ENCODE measurements around the gene B4GALT6.

Gene B4GALT6

DNA sequence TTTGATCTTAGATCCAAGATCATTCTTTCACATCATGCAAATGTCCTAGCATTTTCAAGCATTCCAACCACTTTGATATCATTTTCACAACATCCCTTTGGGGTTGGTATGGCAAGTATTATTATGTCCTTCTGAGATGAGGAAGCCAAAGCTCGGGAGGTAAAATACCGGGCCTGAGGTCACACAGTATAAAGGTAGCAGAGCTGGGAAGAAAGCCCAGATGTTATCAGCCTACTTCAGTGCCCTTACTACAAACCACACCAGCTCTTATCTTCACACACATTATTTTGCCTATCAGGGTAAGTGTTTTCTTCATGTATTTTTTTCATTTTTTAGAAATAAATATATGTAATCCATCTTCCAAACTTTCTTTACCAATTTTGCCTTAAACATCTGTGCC is 4.2 kb upstream of the B4GALT6 start:
- no peak for DNase-seq (ENCODE audit: low read depth in 3 of 3, low spot score in 1 of 3)

DNA sequence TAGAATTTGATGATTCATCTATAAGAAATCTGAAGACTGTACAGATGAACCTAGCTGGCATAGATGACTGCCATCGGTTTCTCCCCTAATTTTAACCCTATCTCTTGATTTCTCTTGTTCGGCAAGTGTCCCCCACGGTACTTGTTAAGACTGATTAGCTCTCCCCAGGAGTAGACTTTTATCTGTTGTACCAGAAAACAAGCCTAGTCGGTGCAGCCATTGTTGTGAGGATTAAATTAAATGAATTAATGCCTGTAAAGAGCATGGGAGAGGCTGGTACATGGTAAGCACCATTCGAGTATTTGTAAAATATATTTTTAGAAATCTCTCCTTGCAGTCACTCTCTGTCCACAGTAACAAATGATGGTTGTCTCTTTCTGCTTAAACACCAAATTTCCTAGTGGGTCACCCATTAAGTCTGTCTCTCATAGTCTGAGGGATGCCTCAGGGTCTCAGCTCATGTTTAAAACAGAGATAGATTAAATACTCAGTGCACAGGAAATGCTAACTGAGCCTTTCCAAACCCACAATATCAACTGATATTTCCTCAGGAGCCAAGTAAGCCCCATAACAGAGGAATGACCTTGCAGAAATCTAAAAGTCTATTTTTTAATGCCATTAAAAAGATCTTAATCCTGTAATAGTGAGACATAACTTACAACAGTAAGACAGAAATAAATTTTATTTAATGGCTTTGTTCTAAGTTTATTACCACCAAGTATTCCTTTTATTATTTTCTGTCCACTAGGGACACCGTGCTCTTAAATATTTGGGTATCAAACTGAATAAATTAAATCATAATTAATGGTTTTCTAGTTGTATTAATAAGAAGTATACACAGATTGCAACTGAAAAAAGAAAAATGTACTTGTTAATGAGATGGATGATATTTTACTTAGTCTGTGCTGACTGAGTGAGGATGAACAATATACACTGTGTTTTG is 2.9 kb upstream of the B4GALT6 start:
- no peak for DNase-seq (ENCODE audit: low read depth in 3 of 3, low spot score in 1 of 3)

DNA sequence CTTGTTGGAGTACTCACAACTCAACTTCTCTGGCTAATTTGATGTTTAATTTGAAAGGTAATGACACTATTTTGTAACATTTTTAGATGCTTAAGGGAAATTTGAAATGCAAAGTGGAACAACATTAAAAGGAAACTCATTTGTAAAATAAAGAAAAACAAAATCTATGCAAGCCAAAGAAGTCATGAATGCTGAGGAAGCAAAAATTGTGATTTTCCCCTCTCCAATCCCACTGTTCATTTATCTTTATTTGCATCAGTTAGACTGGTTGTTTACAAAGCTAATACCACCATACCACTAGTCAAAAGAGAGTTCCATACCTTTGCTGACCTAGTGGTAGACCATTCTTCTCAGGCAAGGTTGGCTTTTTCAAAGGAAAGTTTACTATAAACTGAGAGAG is 2.2 kb upstream of the B4GALT6 start:
- no peak for DNase-seq (ENCODE audit: low read depth in 3 of 3, low spot score in 1 of 3)

DNA sequence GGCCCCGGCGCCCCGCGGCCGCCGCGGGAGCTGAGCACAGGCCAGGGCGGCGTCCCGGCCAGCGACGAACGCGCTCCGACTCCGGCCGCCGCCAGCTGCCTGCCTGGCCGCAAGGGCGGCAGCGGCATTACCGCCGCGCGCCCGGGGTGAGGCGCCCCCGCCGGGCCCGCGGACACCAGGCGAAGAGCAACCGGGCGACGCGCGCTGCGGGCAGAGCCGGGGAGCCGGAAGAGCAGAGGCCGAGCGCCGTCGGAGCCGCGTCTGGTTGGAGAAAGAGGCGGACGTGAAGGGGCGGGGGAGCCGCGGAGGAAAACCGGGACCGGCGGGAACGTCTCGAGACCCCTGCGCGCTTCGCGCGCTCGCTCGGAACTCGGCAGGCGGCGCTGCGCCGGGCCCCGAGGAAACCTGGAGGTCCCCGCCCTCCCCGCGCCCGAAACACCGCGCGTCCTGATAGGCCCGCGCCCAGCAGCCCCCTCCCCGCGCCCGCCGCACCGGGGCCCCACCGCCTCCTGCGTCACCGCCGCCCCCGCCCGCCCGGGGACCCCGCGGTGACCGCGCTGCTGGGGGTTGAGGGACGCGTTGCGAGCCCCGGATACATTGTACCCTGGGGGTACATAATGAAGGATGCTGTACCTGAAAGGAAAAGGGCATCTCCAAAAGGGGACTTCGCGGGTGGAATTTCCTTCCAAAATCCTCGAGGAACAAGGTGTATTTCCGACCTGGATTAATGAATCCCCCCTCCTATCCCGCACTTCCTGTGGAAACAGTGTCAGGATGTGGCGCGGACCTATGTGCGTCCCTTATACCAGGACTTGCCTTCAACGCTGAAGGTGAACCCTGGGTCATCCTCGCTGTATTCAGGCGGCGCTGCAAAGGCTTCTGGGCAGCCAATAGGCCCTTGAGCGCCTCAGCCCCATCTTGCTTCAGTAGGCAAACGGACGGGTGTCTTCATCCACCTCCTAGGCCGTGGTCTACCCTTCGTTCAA is 1.0 kb upstream of the B4GALT6 start:
- peak in 1 of 3 donors; percentile 38 for DNase-seq (ENCODE audit: low read depth in 3 of 3, low spot score in 1 of 3)

DNA sequence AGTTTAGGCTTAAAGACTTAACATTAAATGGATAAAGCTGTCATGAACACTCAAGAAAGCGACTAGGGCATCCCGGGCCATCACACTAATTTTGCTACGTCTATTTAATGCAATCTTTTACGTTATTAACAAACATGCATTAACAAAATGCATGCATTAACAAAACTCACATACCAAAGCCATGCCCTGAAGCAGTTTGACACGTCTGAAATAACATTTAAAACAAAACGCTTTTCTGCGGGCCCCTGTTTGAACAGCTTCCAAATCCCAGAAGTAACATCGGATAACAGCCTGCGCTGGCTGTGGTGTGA is 458 bp downstream of the B4GALT6 start:
- DNase-seq (ENCODE audit: low read depth in 3 of 3, low spot score in 1 of 3), result no peak

DNA sequence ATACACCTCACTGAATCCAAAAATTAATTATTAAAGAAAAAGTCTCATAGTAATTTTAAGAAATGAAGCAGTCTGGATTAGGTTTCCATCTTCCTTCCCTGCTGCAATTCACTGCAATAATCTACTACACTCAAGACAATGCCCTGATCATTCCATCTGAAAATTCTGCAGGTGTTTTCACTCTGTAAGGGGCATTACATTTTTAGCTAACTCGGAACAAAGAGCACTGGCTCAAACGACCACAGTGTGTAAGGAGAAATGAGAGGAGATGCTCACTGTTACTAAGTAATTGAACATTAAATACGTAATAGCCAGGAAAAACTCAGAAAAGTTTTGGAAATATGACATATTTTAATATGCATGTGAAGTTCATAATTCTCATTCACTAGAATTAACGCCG is 1.3 kb downstream of the B4GALT6 start:
- no peak for DNase-seq (ENCODE audit: low read depth in 3 of 3, low spot score in 1 of 3)

DNA sequence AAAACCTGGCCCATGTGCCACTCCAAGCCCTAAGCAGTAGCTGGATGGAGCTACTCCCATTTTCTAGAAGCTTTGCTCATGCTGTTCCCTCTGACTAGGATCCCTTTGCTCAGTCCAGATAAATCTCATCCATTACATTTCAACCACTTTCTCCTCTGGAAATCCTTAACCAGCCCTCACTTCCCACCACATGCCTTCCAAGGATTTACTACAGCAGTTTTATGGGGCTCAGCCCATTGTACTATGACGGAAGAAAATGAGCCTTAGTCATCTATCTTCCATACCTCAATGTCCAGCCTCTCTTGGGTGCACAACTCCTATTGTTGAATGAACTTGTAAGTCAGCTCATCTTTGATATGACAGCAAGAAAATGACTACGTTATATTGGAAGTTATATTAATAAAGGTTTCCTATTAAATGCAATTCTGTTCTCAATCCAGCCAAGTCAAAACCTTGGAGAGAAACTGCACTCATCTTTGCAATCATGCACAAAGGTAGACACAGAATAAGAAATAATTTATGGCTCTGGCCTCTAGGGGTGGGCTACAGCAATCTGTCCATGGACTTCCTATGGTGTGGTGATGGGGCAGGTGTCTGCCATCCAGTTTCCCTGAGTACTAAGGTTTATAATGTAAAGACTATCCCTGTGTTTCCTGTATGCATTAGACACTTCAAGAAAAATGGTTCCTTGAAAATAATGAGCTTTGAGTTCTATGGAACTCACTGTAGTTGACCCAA is 3.4 kb downstream of the B4GALT6 start:
- no peak for DNase-seq (ENCODE audit: low read depth in 3 of 3, low spot score in 1 of 3)

DNA sequence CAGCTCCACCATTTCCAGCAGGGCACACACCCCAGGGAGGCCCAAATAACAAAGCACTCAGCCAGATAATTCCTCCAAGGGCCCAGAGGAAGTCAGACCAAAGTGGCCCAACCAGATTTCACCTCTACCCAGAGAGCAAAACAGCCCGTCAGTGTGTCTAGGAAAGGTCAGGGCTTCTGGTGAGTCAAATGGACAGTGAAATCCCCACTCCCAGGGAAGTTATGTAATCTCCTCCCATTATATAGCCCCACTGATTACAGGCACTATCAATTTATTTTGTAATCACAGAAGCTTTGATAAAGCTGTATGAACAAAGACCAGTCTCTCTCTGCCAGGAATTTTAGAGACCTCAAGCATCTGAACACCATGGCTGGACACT is 4.0 kb downstream of the B4GALT6 start:
- DNase-seq (ENCODE audit: low read depth in 3 of 3, low spot score in 1 of 3), result no peak

DNA sequence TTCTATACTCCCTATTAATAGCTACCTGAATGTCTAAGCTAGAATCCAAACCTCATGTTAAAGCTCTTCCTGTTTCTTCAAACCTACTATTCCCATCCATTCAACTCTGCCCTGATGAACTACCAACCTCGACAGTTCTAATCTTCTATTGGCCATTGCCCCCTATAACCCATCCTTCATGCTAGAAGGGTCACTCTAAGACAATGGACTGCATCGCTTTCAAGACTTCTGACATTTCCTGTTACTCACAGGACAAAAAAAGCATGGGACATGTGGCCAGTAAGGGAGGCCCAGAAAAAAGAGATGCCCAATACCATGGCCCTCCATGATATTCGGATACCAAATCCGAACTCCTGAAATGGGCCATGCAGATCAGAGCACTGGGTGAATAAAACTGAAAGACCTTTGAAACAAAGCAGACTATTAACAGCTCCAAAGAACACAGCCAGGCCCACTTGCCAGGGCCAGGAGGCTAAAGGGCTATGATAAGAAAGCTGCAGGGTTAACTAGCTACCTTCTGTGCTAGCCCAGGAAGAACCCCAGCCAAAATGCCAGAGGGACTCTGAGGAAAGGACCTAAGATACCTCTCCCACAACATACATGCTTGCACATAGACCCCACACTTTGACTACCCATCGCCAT is 4.5 kb downstream of the B4GALT6 start:
- no peak for DNase-seq (ENCODE audit: low read depth in 3 of 3, low spot score in 1 of 3)

DNA sequence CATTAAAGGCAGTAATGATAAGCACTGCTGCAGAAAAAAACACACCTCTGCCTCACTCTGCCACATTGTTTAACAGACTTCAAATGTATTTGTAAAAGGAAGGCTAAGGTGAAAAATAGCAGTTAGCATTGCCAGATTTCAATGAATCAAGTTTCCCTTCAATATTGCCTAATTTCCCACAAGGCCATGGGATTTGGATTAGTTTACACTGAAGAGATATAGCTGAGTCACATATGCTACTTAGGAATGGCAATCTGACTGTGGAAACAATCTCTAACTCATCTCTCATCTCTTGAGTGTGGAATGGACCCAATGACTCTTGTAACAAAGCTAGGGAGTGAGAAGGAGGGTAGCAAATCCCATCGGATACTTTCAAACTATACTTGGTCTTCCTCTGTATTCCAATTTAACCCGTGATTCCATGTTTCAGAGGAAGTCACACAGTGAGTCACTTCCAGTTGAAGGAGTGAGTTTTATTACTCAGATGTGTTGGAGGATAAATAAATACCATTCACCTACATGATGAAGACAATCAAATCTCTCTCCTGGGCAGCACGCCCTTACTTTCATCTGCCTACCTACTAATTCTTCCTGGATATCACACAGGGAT is 5.1 kb downstream of the B4GALT6 start:
- no peak for DNase-seq (ENCODE audit: low read depth in 3 of 3, low spot score in 1 of 3)

DNA sequence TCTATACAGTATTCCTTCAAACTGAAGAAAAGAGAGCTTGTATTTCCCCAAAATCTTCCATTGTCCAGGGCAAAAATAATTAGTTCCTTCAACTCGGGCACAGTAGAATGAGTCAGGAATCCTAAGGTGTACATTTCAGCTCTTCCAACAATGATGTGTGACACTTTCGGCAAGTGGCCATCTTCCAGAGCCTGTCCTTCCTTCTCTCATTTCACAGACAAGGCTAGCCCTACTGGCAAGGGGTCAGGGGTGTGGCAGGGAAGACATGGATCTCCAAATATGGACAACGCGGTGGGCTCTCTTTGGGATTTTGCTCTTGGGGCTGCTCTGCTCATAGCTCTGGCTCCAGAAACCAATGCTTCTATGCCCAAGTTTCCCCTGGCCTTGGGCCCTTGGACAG is 6.0 kb downstream of the B4GALT6 start:
- DNase-seq (ENCODE audit: low read depth in 3 of 3, low spot score in 1 of 3), result no peak

DNA sequence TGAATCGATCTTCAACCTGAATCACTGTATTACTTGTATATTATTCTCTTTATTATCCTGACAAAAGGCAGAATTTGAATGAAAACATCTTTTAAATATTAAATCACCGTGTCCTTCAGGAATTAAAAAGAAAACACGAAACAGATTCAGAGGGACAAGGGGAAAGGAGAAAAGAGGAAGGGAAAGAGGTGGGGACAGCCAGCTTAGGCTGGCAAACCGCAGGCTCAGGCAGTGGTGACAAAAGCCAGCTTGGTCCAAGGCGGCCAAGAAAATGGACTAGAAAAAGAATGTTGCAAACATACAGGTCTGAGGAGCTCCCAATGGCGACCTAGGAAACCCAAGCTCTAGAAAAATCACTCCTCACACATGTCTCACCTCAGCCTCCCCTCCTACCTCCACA is 6.8 kb downstream of the B4GALT6 start:
- no peak for DNase-seq (ENCODE audit: low read depth in 3 of 3, low spot score in 1 of 3)

DNA sequence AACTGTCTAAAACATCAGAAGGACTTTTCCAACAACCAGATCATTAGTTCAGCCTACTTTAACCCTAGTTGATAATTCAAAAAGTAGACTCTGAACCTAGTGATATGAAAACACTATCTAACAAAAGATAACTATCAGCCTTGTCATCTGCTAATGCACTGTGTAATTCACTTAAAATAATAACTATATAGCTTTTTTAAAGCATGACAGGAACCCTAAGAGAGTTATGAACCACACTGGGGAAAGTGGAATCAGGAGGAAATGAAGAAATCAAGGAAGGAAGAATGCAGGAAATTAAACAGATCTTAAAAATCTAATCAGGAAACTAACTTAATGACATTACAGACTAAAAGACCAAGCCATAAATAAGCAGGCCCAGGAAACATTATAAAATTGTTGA is 9.0 kb downstream of the B4GALT6 start:
- DNase-seq (ENCODE audit: low read depth in 3 of 3, low spot score in 1 of 3), result no peak

DNA sequence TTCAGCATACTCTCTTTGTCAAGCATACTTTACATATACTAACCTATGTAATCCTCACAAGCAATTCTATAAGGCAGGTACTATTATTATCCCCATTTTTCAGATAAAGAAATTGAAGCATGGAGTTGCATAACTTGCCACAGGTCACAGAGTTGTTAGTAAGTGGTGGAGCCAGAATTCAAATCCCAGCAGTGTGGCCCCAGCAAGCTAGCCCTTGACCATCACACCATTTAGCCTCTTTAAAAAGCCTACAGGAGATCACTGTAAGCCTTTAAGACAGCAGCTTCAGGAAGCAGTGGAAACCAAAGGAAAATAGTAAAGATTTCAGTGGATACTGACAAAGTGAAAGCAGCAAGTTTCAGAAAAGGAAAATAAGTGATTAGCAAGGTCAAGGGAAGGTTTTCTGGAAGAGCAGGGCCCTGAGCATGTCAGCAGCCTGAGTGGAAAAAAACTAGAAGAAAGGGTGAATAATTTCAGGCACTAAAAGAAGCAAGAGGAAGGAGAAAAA is 11.7 kb downstream of the B4GALT6 start:
- DNase-seq (ENCODE audit: low read depth in 3 of 3, low spot score in 1 of 3), result no peak

DNA sequence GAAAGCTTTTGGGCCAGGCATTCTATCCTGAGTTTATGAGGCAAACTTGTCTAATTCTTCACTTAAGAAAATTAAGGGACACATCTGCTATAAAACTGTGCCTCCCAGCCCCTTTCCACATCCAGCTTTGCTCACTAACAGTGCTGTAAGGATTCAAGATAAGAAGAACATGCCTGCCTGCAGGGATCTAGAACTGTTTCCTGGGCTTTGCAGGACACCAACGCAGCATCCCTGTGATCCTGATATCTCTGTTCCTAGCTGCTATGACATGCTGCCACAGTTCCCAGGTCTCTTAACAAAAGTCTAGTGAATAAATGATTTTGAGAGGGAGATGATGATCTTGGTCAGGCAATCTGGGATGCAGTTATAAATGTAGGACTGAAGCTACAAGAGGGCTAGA is 12.4 kb downstream of the B4GALT6 start:
- DNase-seq (ENCODE audit: low read depth in 3 of 3, low spot score in 1 of 3), result no peak

DNA sequence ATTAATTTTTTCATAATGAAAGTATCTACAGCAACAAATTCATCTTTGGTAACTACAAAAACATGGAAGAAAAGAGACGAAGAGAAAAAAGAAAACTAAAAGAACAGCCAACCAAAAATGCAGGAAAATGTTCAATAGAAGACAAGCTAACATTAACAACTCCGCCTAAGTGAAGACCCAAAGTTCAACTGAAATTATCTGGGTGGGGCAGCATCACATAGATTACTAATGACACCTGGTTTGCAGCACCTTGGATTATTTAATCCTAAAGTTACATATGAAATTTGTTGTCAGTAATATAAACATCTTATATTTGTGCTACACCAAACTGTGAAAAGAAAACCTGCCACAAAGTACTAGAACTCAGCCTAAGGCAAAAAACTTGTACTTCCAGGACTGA is 14.8 kb downstream of the B4GALT6 start:
- no peak for DNase-seq (ENCODE audit: low read depth in 3 of 3, low spot score in 1 of 3)

DNA sequence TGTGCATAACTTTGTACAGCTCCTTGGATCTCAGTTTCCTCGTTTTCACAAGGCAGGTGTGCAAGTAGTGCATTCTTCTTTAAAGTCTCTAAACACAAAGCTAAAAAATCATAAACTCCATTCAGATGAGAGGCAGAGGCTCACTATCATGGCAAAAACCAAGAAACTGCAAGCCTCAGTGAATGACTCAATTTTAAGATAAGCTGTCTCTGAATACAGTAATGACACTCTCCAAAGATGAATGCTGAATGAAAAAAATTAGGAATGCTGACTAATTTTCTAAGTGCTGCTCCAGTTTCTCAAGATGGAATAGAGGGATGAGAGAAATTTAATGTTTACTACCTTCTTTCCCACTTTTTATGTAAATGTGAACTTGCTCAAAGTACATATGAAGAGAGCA is 17.2 kb downstream of the B4GALT6 start:
- DNase-seq (ENCODE audit: low read depth in 3 of 3, low spot score in 1 of 3), result no peak

DNA sequence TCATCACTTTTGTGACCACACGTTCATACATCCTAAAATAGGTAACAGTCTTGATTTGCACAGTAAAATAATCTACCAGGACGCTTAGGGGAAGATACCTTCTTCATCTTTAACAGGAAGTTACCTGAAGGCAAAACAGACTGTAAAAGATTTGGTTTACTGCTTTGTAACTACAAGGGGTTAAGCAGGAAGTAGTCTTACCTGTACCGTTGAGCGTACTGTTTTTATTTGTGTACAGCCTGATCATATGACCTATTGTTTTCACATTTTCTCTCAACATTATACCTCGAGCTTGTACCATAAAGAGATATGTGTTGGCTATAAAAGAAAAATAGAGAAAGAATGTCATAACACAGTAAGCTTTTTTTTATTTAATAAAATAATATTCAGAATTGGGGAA is 18.3 kb downstream of the B4GALT6 start:
- no peak for DNase-seq (ENCODE audit: low read depth in 3 of 3, low spot score in 1 of 3)

DNA sequence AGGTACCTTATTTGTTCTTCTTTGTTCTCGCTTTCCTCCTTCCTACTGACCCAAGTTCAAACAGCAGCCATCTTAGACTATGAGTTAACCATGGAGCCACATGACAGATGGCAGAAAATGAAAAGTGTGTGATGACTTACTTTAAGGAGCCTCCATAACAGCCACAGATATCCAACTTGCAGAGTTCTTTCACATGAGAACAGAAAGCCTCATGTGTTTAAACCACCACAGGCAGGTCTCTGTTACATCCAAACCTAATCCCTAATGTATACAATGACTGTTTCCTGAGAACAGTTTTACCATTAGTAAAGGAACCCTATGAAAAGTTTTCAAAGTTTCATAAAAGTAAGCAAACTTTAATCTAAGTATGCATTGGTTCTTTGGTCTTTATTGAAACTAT is 20.3 kb downstream of the B4GALT6 start:
- DNase-seq (ENCODE audit: low read depth in 3 of 3, low spot score in 1 of 3), result no peak

DNA sequence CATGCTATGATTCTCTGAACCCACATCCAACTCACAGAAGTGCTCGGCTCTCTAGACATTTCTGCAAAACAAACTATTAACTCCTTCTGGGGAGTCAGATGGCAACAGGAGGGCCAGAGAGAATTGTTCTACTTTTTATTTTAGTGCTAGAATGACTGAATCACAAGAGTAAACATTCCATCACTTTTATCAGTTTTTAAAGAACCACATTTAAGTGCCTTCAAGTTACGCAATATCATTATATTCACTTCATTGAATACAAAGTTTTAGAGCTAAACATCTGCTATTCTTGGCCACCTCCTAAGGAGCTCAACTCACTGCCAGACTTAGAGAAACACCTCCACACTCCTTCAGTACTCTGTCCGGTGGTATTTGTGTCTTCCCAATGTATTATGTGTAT is 22.4 kb downstream of the B4GALT6 start:
- no peak for DNase-seq (ENCODE audit: low read depth in 3 of 3, low spot score in 1 of 3)
